HG03139 (cell line): ENCODE results near the gene ZNF79.

Experiments used
- ATAC-seq: cut with Tn5 transposase; IDR thresholded peaks from one replicate; pipeline ENCODE4 v1.9.1; 2021; ENCODE audit not compliant: unreplicated experiment

ZNF79 gene

GRCh38 chr9:127423476-127423933, 677 bp upstream of the ZNF79 start:
- ATAC-seq = no peak

GRCh38 chr9:127424676-127424999, 456 bp downstream of the ZNF79 start:
- ATAC-seq = peak; percentile 19

- no peak for ATAC-seq
Observed at GRCh38 chr9:127426756-127427155, 2.6 kb downstream of the ZNF79 start.

DNA sequence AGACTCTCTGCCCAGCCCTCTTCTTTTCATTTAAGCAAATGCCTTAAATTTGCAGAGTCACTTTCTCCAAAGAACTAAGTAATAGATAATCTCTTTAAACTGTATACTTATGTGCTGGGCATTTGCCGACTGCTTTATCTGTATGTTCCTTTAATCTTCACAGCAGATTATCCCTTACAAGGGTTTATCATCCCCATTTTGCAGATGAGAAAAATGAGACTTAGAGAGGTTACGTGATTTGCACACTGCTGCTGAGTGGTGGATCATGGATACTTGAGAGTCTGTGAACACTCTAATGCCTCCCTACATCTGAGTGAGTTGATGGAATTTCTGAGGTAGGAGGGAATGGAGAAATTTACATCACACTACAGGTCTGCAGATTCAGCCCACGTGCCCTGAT, 4.2 kb downstream of the ZNF79 start:
- no peak for ATAC-seq

- ATAC-seq = no peak
Observed at GRCh38 chr9:127430415-127430814, 6.2 kb downstream of the ZNF79 start.

DNA sequence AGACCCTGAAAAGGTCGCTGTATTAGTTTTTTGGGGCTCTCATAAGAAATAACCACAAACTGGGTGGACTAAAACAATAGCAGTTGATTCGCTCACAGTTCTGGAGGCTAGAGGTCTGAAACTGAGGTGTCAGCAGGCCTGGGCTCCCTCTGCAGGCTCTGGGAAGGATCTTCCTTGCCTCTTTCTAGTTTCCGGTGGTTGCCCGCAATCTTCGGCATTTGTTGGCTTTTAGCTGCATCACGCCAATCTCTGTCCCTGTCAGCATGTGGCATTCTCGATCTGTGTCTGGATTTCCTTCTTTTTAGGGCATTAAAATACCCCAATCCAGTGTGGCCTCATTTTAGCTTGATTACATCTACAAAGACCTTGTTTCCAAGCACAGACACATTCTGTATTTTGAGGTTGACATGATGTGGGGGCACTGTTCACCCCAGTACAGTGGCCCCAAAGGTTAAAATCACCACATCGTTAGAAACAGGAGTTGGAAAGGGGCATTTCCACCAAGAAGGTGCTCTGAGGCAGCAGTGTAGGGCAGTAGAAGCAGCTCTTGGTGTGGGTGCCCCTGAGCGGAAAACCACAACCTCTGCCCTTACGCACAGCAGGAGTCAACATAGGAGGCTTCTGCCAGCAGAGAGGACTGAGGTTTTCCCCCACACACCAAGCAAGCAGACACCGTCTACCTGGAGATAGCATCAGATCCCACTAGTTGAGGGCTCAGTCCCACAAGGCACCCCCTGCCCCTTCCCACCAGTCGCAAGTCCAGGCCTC, 13.5 kb downstream of the ZNF79 start:
- ATAC-seq = no peak

- ATAC-seq = no peak
Observed at GRCh38 chr9:127438394-127438793, 14.2 kb downstream of the ZNF79 start.

GRCh38 chr9:127444283-127444920, 20.2 kb downstream of the ZNF79 start:
- ATAC-seq = no peak

DNA sequence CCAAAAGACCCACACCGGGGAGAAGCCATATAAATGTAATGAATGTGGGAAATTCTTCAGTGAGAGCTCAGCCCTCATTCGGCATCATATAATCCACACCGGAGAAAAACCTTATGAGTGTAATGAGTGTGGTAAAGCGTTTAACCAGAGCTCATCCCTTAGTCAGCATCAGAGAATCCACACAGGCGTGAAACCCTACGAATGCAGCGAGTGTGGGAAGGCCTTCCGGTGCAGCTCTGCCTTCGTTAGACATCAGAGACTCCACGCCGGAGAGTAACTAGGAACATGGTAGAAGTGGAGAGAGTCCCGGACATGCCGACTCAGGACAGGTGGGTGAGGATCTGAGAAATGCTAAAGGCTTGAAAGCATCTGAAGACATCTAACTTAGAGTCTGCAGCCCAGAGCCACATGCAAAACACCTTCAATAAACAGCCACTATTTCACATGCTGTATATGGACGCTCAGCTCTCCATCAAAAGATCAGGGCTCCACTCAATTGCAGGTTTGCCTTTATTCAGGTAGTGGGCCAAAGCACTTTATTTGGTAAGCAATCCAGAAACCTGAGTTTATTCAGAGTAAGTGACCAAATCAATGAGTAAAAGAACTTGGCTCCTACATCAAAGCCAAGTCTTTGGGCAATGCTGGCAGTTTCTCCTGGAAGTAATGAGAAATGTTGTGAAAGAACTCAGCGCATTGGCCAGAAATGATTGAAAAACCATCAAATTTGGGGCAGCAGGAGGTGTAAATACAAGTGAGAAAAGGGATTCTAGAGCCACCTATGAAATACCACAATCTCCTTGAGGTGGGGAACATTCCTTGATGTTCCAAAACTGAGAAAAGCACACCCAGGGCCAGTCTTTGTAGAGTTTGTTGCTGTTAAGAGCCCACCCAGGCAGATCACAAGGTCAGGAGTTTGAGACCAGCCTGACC, 21.0 kb downstream of the ZNF79 start:
- ATAC-seq = no peak

DNA sequence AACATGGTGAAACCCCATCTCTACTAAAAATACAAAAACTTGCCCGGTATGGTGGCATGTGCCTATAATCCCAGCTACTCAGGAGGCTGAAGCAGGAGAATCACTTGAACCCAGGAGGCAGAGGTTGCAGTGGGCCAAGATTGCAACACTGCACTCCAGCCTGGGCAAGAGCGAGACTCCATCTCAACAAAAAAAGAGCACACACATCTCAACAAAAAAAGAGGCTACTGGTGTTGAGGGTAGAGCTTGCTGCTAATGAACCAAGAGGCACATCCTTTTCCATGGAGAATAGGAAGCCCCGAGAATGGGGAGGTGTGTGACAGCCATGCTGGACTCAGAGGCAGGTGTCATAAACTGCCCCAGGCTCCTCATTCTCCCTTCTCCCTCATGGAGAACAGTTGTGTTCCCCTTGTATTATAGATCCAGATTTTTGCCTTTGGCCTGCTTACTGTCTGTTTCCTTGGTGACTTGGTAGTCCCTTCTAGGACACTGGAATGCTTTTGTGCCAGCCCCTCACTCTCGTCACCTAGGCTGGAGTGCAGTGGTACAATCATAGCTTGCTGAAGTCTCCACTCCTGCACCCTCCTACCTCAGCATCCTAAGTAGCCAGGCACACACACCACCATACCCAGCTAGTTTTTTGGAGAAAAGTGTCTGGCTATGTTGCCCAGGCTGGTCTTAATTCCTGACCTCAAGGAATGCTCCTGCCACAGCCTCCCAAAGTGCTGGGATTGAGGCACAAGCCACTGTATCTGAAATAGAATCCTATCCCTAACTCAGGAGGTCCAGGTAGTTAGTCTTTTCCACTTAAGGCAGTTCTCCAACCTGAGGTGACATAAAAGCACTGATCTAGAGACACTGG, 21.9 kb downstream of the ZNF79 start:
- ATAC-seq = no peak

GRCh38 chr9:127446713-127447415, 22.7 kb downstream of the ZNF79 start:
- no peak for ATAC-seq

DNA sequence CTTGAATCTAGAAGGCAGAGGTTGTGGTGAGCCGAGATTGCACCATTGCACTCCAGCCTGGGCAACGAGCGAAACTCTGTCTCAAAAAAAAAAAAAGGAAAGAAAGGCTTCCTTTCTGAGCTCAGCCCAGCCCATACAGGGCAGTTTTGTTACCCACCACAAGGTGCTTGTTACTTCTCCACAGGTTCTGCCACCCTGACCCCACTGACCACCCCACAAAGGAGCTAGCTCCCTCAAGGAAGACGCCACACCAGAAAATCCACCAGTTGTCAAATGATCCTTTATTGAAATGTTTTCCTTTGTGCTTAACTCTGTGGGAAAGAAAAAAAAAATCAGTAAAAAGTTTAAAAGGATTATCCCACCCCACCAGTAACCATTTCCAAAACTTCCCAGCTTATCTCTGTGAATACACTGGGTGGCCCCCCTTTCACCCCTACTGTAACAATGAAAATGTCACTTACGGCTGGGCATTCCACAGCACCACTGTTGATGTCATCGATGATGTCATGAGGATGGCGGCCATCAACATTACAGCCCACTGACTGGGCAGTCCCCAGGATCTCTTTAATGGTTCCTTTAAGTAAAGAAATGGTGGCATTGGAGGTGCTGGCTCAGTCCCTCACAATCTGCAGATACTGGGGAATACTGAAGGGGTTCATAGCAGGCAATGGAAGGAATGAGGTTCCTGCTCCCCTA, 23.4 kb downstream of the ZNF79 start:
- ATAC-seq = no peak

DNA sequence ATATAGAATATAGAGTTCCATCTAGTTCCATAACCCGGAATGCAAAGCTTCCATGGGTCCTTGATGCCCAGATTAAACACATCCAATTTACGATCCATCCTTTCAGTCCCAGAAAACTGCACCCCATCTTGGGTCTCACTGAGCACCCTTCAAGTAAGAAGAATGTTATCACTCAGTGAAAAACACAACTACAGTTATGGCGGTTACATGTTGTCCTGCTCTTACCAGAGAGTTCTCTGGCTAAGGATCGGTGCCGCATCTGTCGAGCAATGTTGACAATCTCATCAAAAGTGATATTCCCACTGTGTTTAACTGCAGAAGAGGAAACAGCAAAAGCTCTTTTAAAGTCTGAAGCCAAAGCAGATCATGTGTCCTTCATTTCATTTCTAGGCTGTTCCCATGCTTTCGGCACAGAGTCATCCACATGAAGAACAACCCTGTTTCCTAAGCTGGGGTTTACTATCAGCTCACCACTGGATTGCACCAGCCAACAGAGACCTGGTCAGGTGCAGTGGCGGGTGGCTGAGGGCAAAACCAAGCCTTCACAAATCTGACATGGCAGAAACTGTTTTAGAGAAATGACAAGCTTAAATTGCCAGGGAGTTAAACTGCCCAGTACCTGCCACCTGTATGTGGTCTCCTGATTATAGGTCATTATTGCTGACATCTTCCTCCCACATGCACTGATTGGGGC, 24.1 kb downstream of the ZNF79 start:
- no peak for ATAC-seq

- ATAC-seq = no peak
Observed at GRCh38 chr9:127449332-127449966, 25.3 kb downstream of the ZNF79 start.

DNA sequence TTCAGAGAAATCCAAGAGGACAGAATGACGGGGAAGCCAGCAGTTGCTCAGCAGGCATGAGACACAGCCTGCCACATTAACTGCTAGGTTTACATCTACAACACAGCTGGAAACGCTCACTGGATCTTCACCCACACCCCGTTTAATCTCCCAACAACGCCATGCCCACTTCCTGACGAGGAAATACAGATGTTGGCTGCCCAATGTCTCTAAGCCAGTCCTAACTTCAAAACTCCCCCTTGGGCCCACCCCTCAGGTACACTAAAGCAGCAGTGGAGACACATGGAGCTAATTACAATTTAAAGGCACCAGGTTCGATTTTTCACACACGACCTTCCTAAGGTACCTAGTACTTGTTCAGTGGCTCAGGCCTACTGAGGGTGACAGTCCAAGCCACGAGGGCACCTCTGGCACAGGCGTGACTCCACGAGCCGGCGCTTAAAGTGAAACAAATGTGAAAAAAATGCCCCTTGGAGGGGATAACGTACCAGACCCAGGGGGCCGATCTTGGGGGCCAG, 26.1 kb downstream of the ZNF79 start:
- peak; percentile 6 for ATAC-seq

DNA sequence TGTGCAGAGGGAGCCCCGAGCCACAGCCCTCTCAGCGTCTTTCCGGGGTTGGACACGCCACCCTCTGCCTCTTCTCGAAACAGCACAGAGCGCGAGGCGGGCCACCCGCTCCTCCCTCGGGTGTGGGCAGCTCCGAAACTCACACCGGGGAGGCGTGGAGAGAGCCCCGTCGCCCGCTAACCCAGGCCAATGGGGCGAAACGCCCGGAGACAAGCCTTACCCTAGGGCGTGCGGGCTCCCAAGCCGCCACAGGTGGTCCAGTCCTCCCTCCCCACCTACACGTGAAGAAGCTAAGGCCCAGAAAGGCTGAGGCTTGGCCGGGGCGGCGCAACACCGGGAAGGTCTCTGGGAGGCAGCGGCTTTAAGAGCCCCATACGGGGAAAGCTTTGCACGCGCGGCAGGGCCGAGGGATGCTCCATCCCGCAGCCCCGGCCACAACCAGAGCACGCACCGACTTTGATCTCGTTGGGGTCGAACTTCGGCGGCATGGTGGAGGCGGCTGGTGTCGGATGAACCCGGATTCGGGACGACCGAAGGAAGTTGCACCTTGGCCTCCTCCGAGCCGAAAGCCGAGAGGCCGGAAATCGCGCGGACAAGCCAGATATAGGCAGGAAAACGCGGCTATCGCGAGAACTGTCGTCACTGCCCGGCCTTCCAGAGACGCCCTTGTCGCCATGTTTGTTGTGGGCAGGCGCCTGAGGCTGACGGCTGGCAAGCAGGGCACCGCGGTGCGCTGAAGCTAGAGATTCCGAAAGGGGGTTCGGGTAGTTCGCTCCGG, 26.8 kb downstream of the ZNF79 start, which contains the start of the genes LRSAM1 and RPL12:
Gene LRSAM1, plus strand, starts transcription at position 681 of the 778 bp plus-strand sequence. CDS start 3,018 bp downstream, outside the sequence.
Gene RPL12, minus strand, starts transcription at position 577 of the 778 bp plus-strand sequence. Its CDS starts 89 bp downstream, at position 488.
- peak; percentile 55 for ATAC-seq

- ATAC-seq = peak; percentile 21
Observed at GRCh38 chr9:127451608-127451857, 27.4 kb downstream of the ZNF79 start.
